ENCODE data around the gene NAA38.

GRCh38 chr17:7862692-7863437 is 5.5 kb upstream of the NAA38 start:
- TF ChIP-seq CTCF (IDR thresholded peaks at IDR 0.05; ENCODE audit: low read length): peak; percentile 61
- no peak for TF ChIP-seq EZH2 (optimal IDR thresholded peaks at IDR 0.05; ENCODE audit: low read depth, low read length)
- no peak for TF ChIP-seq EZH2phosphoT487 (IDR thresholded peaks at IDR 0.05; ENCODE audit: low read length)
